Natural killer cell (primary cell): ENCODE measurements around the gene CCL27. TPM values are rescaled to one million over a fixed set of nuclear protein-coding genes. Genes with fewer than 3 reads are reported as not detected.

ENCODE experiments used
- ATAC-seq, 3 donors: fragments of 150-1000 bp in 2 of 3; fragments of 200-7000 bp in 1 of 3; cut with Tn5 transposase; 1 replicate in 1 of 3; 2 replicates in 2 of 3; pipeline ENCODE4 v1.10.0; 2021; ENCODE audit warnings: mild to moderate bottlenecking in 2 of 3, moderate library complexity in 2 of 3
- DNase-seq, 2 donors: peaks; one replicate each; pipeline versions ENCODE4 v3.0.0 to v3.0.0-alpha.2; 2013 to 2021; ENCODE audit warnings: mixed read lengths in 1 of 2
- H3K27ac ChIP-seq: one replicate; pipeline ENCODE4 v1.5.1; 2013; ENCODE audit warnings: mild to moderate bottlenecking, low read length
- H3K27me3 ChIP-seq: one replicate; pipeline ENCODE4 v1.6.1; 2013; ENCODE audit warnings: low read length; ENCODE audit not compliant: control insufficient read depth, insufficient read depth
- H3K36me3 ChIP-seq: one replicate; pipeline ENCODE4 v1.6.1; 2013; ENCODE audit warnings: low read length; ENCODE audit not compliant: control insufficient read depth, insufficient read depth
- H3K4me1 ChIP-seq: one replicate; pipeline ENCODE4 v1.6.1; 2013; ENCODE audit warnings: low read length; ENCODE audit not compliant: control insufficient read depth, insufficient read depth
- H3K4me3 ChIP-seq: one replicate; pipeline ENCODE4 v1.5.1; 2013; ENCODE audit warnings: low read length
- H3K9me3 ChIP-seq: one replicate; pipeline ENCODE4 v1.6.1; 2013; ENCODE audit warnings: low read length; ENCODE audit not compliant: control insufficient read depth, insufficient read depth
- H3K27ac Mint-ChIP-seq, 2 donors: one replicate each; pipeline ENCODE4 v1.8.0; 2022; ENCODE audit warnings: mild to moderate bottlenecking in 2 of 2, mixed read lengths in 2 of 2, moderate library complexity in 1 of 2
- H3K27me3 Mint-ChIP-seq, 2 donors: one replicate each; pipeline ENCODE4 v1.8.0; 2022; ENCODE audit warnings: low read depth in 2 of 2, mixed read lengths in 2 of 2
- H3K36me3 Mint-ChIP-seq: one replicate; pipeline ENCODE4 v1.8.0; 2022; ENCODE audit warnings: mixed read lengths
- H3K4me1 Mint-ChIP-seq, 2 donors: one replicate each; pipeline ENCODE4 v1.8.0; 2022; ENCODE audit warnings: mixed read lengths in 2 of 2
- H3K4me3 Mint-ChIP-seq: one replicate; pipeline ENCODE4 v1.8.0; 2022; ENCODE audit warnings: mild to moderate bottlenecking, moderate library complexity, mixed read lengths
- H3K9me3 Mint-ChIP-seq, 2 donors: one replicate each; pipeline ENCODE4 v1.8.0; 2022; ENCODE audit warnings: mixed read lengths in 2 of 2
- WGBS: methylation state at CpG from one replicate; pipeline ENCODE4 v1.1.7; 2013; ENCODE audit warnings: missing lambda C conversion rate; ENCODE audit not compliant: insufficient coverage; 5-methylcytosine and 5-hydroxymethylcytosine counted together
- intact Hi-C: fragments of 100-400 bp; cut with micrococcal nuclease; formaldehyde crosslinking; loops from one replicate; pipeline ENCODE4 v1.14.2; 2022
- total RNA-seq, 4 donors: library from RNA; stranded (reverse); fragments of 120-200 nt in 1 of 4; gene quantifications; one replicate each; pipeline versions ENCODE4 v1.2.3 to v1.2.4, GENCODE V29; 2013 to 2022
- TF ChIP-seq, protein P1 (sequence below): fragments of 200-600 bp; IDR thresholded peaks from one replicate; pipeline ENCODE4 v1.8.0; 2022; ENCODE audit warnings: antibody characterized with exemption

The CCL27 gene
- total RNA-seq, 3 donors from 2014 or later (not counting 1 experiment from before 2014, with no cell fraction given), result not detected

GRCh38 chr9:34629491-34629808 lies 33.0 kb downstream of the CCL27 start:
- H3K4me1 ChIP-seq, result peaks cover 12% of the 10 kb centered on the region
- Mint-ChIP-seq H3K27me3 (peaks cover 48 to 52% of the 10 kb centered on the region in 2 donors), H3K4me3 (peak overlapping the region; percentile 82), H3K9me3 (no peaks in the 10 kb centered on the region), H3K36me3 (peaks cover 8% of the 10 kb centered on the region), H3K27ac (peak overlapping the region in 1 of 2 donors; percentile 51), H3K4me1 (peaks cover 14 to 24% of the 10 kb centered on the region in 2 donors)
- DNase-seq, result no peak
- no peaks in the 10 kb centered on the region for H3K9me3 ChIP-seq
- 30% methylated on average over 5 of the region's 5 CpGs for WGBS
- intact Hi-C loops, result no loop called here
- ATAC-seq, result no peak
- H3K4me3 ChIP-seq, result peak overlapping the region; percentile 4
- H3K27me3 ChIP-seq, result peaks cover 42% of the 10 kb centered on the region
- TF ChIP-seq, protein P1, sequence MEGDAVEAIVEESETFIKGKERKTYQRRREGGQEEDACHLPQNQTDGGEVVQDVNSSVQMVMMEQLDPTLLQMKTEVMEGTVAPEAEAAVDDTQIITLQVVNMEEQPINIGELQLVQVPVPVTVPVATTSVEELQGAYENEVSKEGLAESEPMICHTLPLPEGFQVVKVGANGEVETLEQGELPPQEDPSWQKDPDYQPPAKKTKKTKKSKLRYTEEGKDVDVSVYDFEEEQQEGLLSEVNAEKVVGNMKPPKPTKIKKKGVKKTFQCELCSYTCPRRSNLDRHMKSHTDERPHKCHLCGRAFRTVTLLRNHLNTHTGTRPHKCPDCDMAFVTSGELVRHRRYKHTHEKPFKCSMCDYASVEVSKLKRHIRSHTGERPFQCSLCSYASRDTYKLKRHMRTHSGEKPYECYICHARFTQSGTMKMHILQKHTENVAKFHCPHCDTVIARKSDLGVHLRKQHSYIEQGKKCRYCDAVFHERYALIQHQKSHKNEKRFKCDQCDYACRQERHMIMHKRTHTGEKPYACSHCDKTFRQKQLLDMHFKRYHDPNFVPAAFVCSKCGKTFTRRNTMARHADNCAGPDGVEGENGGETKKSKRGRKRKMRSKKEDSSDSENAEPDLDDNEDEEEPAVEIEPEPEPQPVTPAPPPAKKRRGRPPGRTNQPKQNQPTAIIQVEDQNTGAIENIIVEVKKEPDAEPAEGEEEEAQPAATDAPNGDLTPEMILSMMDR, result no peak
- no peak overlapping the region for H3K27ac ChIP-seq
- H3K36me3 ChIP-seq, result no peaks in the 10 kb centered on the region

GRCh38 chr9:34628656-34629490 lies 33.6 kb downstream of the CCL27 start, which contains the start of gene ARID3C:
Gene ARID3C, minus strand, starts transcription at chr9:34629066. Its CDS starts 1,052 bp downstream, at chr9:34628014.
- H3K9me3 ChIP-seq, result no peaks in the 10 kb centered on the region
- peaks cover 48% of the 10 kb centered on the region for H3K27me3 ChIP-seq
- peak within 1 kb of the TSS; percentile 4 for H3K4me3 ChIP-seq
- ATAC-seq (peak; percentile 68 to 77 (median 71)), DNase-seq (peak; percentile 33 to 68)
- WGBS, result under 1% methylated on average over 69 of the region's 69 CpGs
- no peak within 1 kb of the TSS for H3K27ac ChIP-seq
- H3K4me1 Mint-ChIP-seq, result peaks cover 16 to 21% of the 10 kb centered on the region in 2 donors
- intact Hi-C loops, result no loop called here
- TF ChIP-seq, protein P1, result no peak
- H3K4me1 ChIP-seq, result peaks cover 15% of the 10 kb centered on the region
- peaks cover 8% of the 10 kb centered on the region for H3K36me3 Mint-ChIP-seq
- H3K27ac Mint-ChIP-seq, result peak within 1 kb of the TSS; percentile 1 to 51
- peak within 1 kb of the TSS; percentile 86 for H3K4me3 Mint-ChIP-seq
- H3K36me3 ChIP-seq, result no peaks in the 10 kb centered on the region
- H3K9me3 Mint-ChIP-seq, result no peaks in the 10 kb centered on the region
- peaks cover 49 to 52% of the 10 kb centered on the region in 2 donors for H3K27me3 Mint-ChIP-seq

- H3K4me1 ChIP-seq, result peaks cover 24% of the 10 kb centered on the region
- H3K9me3 Mint-ChIP-seq, result no peaks in the 10 kb centered on the region
- H3K9me3 ChIP-seq, result no peaks in the 10 kb centered on the region
- TF ChIP-seq, protein P1, result no peak
- DNase-seq, result no peak
- WGBS, result 34% methylated on average over 20 of the region's 20 CpGs
- H3K27me3 Mint-ChIP-seq, result peaks cover 55 to 58% of the 10 kb centered on the region in 2 donors
- H3K4me1 Mint-ChIP-seq, result peaks cover 22 to 26% of the 10 kb centered on the region in 2 donors
- peak in 1 of 3 donors; percentile 9 for ATAC-seq
- H3K36me3 Mint-ChIP-seq, result peaks cover 8% of the 10 kb centered on the region
- H3K27ac ChIP-seq, result no peak overlapping the region
- H3K4me3 Mint-ChIP-seq, result peak overlapping the region; percentile 86
- H3K36me3 ChIP-seq, result no peaks in the 10 kb centered on the region
- intact Hi-C loops, result no loop called here
- peak overlapping the region; percentile 1 to 29 for H3K27ac Mint-ChIP-seq
- peaks cover 54% of the 10 kb centered on the region for H3K27me3 ChIP-seq
- H3K4me3 ChIP-seq, result no peak overlapping the region
These were observed 34.5 kb downstream of the CCL27 start for GRCh38 chr9:34627716-34628655.
